ENCODE measurements around the gene ASTN2. TPM values are rescaled to one million over a fixed set of nuclear protein-coding genes. Genes with fewer than 3 reads are reported as not detected.

Gene ASTN2
- total RNA-seq, 1 donor from 2014 or later: 2.3 TPM

- H3K27me3 ChIP-seq: no peaks in the 10 kb centered on the region
- no peak for TF ChIP-seq CTCF (IDR thresholded peaks at IDR 0.05)
- H3K36me3 ChIP-seq: no peaks in the 10 kb centered on the region
- intact Hi-C loops (cut with DNase I): no loop called here
- H3K4me3 ChIP-seq: no peak overlapping the region
- no peaks in the 10 kb centered on the region for H3K9me3 ChIP-seq
- H3K27ac ChIP-seq: peak overlapping the region; percentile 60 to 69
- H3K4me1 ChIP-seq: peaks cover 0 to 16% of the 10 kb centered on the region in 2 donors
- DNase-seq (ENCODE audit: low spot score in 2 of 2): no peak
Observed at GRCh38 chr9:116951588-116952435, 463.0 kb downstream of the ASTN2 start.

GRCh38 chr9:116945817-116946216, 469.0 kb downstream of the ASTN2 start:
- no peak overlapping the region for H3K4me3 ChIP-seq
- H3K27me3 ChIP-seq: no peaks in the 10 kb centered on the region
- H3K9me3 ChIP-seq: no peaks in the 10 kb centered on the region
- H3K27ac ChIP-seq: no peak overlapping the region
- no peak for TF ChIP-seq CTCF (IDR thresholded peaks at IDR 0.05)
- intact Hi-C loops (cut with DNase I): no loop called here
- no peaks in the 10 kb centered on the region for H3K36me3 ChIP-seq
- DNase-seq (ENCODE audit: low spot score in 2 of 2): no peak
- peaks cover 0 to 7% of the 10 kb centered on the region in 2 donors for H3K4me1 ChIP-seq

- TF ChIP-seq CTCF (IDR thresholded peaks at IDR 0.05): no peak
Observed at GRCh38 chr9:116944714-116945534, 469.9 kb downstream of the ASTN2 start.

GRCh38 chr9:116943970-116944369, 470.9 kb downstream of the ASTN2 start:
- Histone ChIP-seq H3K36me3 (no peaks in the 10 kb centered on the region), H3K4me3 (no peak overlapping the region), H3K27me3 (no peaks in the 10 kb centered on the region), H3K4me1 (peaks cover 0 to 7% of the 10 kb centered on the region in 2 donors), H3K9me3 (no peaks in the 10 kb centered on the region), H3K27ac (no peak overlapping the region)
- no peak for DNase-seq (ENCODE audit: low spot score in 2 of 2)
- TF ChIP-seq CTCF (IDR thresholded peaks at IDR 0.05): no peak
- intact Hi-C loops (cut with DNase I): no loop called here

More at GRCh38 chr9:116944714-116945534, 469.9 kb downstream of the ASTN2 start:
- H3K27me3 ChIP-seq: no peaks in the 10 kb centered on the region
- no peak overlapping the region for H3K27ac ChIP-seq
- no peak for DNase-seq (ENCODE audit: low spot score in 2 of 2)
- H3K36me3 ChIP-seq: no peaks in the 10 kb centered on the region
- H3K4me1 ChIP-seq: peaks cover 0 to 7% of the 10 kb centered on the region in 2 donors
- no peaks in the 10 kb centered on the region for H3K9me3 ChIP-seq
- H3K4me3 ChIP-seq: no peak overlapping the region
- intact Hi-C loops (cut with DNase I): no loop called here

GRCh38 chr9:116942593-116943061, 472.2 kb downstream of the ASTN2 start:
- intact Hi-C loops (cut with DNase I): no loop called here
- H3K9me3 ChIP-seq: no peaks in the 10 kb centered on the region
- no peaks in the 10 kb centered on the region for H3K27me3 ChIP-seq
- H3K4me1 ChIP-seq: peaks cover 0 to 4% of the 10 kb centered on the region in 2 donors
- H3K36me3 ChIP-seq: no peaks in the 10 kb centered on the region
- no peak for DNase-seq (ENCODE audit: low spot score in 2 of 2)
- no peak overlapping the region for H3K4me3 ChIP-seq
- H3K27ac ChIP-seq: no peak overlapping the region
- TF ChIP-seq CTCF (IDR thresholded peaks at IDR 0.05): no peak

Data from ascending aorta (tissue), 2 donors.